Hematopoietic multipotent progenitor cell (in vitro differentiated cells): ENCODE results near the gene PLA2G12B. TPM values are rescaled to one million over a fixed set of nuclear protein-coding genes. Genes with fewer than 3 reads are reported as not detected.

ENCODE experiments used
- DNase-seq, 3 donors: peaks; one replicate each; pipeline ENCODE4 v3.0.0-alpha.2; 2011 to 2015; ENCODE audit warnings: low read depth in 2 of 3, low spot score in 2 of 3
- total RNA-seq: library from RNA; depleted of rRNA; stranded (reverse); fragments of >200 nt; gene quantifications from one replicate; pipeline ENCODE4 v1.2.3, GENCODE V29; 2012

The PLA2G12B gene
- total RNA-seq, 1 donor, result not detected

DNA sequence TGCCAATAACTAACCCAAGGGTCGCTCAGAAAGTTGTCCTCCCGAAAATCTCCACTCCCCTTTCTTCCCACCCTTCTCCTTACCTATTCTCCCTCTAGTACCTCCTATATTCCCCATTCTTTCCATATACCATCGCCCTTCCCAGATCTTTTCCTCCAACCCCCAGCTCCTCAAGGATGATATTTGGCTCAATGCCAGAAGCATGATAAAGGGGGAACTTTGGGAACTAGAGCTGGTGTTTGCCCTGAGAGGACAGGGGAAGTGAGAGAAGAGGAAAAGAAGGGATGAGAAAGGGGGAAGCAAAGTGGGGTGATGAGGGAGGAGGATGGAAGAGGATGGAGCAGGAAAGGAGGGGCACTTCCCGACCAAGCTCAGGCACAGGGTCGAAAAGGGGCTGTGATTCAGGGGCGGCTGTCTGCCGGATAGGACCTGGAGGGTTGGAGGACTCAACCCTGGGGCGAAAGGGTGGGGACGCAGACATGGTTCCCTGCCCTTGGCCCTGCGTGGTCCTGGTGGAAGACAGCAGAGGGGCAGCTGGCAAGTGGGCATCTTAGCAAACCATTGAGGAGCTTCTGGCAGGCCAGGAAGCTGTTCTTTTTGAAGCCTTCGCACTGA lies 59.3 kb downstream of the PLA2G12B start:
- DNase-seq, result no peak

DNA sequence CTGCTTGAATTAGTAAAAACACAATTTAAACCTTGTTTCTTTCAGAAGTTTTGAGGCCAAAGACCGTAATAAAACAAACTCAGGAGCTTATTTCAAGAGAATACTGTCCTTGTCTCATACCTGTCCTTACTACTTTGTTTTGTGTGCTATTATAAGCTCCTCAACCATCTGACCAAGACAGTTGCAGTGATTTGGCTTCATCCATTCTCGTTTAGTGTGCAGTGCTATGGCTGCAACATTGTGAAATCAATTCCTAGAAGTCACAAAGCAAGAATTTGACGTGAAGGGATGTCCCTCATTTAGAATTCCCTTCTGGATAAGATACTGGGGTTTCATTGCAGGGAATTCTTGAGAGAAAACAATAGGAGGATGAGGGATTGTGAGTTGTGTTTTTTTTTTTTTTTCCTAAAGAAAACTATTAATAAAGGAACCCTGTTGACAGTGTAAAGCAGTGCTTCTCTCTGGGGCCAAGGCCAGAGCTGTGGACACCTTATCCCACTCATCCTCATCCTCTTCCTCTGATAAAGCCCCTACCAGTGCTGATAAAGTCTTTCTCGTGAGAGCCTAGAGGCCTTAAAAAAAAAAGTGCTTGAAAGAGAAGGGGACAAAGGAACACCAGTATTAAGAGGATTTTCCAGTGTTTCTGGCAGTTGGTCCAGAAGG lies 61.3 kb downstream of the PLA2G12B start, which contains the start of gene OIT3:
OIT3 (plus strand) TSS at position 604 of the 663 bp plus-strand sequence. CDS start 60 bp downstream, outside the sequence.
- no peak for DNase-seq

DNA sequence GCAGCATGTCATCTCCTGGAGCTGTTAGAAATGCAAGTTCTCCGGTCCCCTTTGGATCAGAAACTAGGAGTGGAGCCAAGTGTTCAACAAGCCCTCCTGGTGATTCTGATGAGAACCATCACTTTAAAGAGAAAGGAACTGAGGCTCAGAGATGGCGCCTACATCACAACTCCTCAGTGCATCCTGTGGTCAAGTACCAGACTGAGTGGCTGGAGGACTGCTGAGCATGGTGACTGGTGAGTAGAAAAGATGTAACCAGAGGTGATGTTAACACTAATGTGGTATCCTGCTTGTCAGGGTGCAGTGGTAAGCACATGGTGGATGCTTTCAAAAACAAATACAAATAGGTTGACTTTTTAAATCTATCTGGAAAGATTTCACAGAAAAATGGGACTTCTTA lies 64.5 kb downstream of the PLA2G12B start:
- DNase-seq, result no peak

DNA sequence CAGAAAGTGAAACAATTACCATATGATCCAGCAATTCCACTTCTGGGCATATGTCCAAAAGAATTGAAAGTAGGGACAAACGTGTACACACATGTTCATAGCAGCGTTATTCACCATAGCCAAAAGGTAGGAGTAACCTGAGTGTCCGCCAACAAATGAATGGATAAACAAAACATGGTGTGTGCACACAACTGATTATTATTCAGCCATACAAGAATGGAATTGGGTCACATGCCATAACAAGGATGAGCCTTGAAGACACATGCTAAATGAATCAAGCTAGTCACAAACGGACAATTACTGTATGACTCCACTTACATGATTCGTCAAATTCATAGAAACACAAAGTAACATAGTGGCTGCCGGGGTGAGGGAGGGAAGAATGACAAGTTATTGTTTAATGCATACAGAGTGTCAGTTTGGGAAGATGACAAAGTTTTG lies 65.2 kb downstream of the PLA2G12B start:
- no peak for DNase-seq

DNA sequence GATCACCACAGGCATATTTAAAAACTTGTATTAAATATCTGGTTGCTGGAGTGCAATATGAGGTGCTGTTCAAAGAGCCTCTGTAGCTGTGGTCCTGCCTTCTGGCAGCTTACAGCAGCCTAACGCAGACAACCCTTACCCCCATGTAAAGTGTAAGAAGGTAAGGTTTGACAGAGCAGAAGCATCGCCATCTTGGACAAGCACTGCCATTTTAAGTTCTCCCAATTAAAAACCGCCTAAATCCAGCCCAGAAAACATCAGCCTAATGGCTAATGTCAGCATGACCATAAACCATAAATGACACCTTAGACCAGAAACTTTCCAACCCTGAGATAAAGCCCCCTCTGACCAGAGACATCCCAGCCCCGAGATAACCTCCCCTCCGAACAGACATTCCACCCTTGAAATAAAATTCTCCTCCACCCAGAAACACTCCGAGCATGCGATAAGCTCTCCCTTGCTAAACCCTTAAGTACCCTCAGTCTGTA lies 66.4 kb downstream of the PLA2G12B start:
- no peak for DNase-seq

DNA sequence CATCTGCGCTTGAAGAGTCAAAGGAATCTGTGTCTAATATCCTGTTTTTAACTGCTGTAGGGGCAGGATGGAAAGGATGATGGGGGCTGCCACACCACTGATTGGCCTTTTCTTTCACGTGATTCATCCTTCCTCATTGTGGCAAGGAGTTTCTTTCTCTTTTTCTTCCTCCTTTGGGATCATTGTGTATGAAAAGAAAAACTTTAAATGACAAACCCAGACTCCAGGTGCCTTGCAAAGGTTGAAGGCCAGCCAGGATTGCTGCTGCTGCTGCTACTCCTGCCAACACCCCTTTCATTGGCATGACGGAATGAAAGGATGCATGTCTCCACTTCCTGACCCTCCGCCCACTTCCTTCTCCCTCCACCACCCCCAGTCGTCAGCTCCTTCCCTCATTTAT lies 67.6 kb downstream of the PLA2G12B start:
- DNase-seq, result peak in 2 of 3 donors; percentile 5 to 27

DNA sequence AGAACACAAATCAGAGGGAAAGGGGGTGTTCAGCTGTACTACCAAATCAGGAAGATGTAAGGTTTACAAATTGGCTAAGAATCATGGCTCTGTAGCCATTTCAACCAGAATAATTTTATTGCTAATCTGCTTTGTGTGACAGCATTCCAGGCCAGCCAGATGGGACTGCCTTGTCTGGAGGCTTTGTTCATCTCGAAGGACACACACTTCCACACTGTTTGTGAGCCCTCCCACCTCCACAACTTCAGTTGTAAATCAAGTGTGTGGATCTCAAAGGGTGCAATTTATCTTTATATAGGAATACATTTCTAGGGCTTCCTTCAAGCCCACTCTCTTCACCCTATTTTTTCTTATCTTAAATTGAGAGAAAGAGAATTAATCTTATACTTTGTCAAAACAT lies 68.0 kb downstream of the PLA2G12B start:
- no peak for DNase-seq

DNA sequence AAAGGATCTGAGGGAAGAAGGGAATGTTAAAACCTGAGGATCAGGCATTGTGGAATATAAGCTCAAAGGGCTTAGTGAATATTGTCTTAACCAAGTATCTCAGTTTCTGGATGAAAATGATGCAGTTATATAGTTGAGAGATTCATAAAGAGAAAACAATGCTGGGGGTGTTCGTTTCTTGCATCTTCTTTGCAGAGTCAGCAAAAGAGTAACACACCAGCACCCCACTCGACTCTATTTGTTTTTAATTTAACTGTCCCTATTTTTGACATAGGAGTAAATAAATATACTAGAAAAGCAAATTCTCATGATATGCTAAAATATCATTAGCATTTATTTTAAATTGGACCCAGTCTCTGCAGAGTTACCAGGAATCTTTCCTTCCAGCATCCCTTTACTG lies 68.7 kb downstream of the PLA2G12B start:
- no peak for DNase-seq

Other genes starting within 250 kb of the PLA2G12B start
- gene OIT3, start 61.1 kb downstream of the PLA2G12B start, total RNA-seq, result not detected
- 7.3 TPM for gene P4HA1, start 142.1 kb upstream of the PLA2G12B start, total RNA-seq
- gene NUDT13, start 155.6 kb upstream of the PLA2G12B start, total RNA-seq, result 1.6 TPM
- 26.9 TPM for gene ECD, start 213.2 kb upstream of the PLA2G12B start, total RNA-seq
- gene FAM149B1, start 213.3 kb upstream of the PLA2G12B start, total RNA-seq, result 18.3 TPM